WTC11 (cell line): ENCODE data around the gene CAMTA1. TPM values are rescaled to one million over a fixed set of nuclear protein-coding genes. Genes with fewer than 3 reads are reported as not detected.

ENCODE experiments used
- NR1H2 ChIP-seq: sonication (generic); formaldehyde crosslinking; IDR thresholded peaks from 2 replicates; pipeline ENCODE4 v1.9.0; 2021; ENCODE audit warnings: mild to moderate bottlenecking, moderate library complexity, missing genetic modification reagents
- ZSCAN18 ChIP-seq: fragments of 250-450 bp; sonication (Bioruptor Pico); IDR thresholded peaks from 2 replicates; pipeline ENCODE4 v2.1.2; 2022; ENCODE audit warnings: mild to moderate bottlenecking, moderate library complexity
- total RNA-seq: library from RNA; stranded (reverse); gene quantifications from 3 replicates; pipeline ENCODE4 v1.2.3, GENCODE V29; 2021

The CAMTA1 gene
- total RNA-seq, 1 experiment from 2014 or later: 86.4 TPM

- TF ChIP-seq NR1H2 (CRISPR knock-in tag) (no peak), ZSCAN18 (no peak)
These were observed 1028.6 kb downstream of the CAMTA1 start (continued) for GRCh38 chr1:7813677-7814373.

Other genes starting within 250 kb of the CAMTA1 start
- 36.0 to 37.4 TPM (median 37.4 TPM) in 3 replicates for gene NOL9, start 230.9 kb upstream of the CAMTA1 start, total RNA-seq
- 0.11 to 0.16 TPM in 2 of 3 replicates, not detected in the other for gene TAS1R1, start 230.1 kb upstream of the CAMTA1 start, total RNA-seq
- gene ZBTB48, start 205.5 kb upstream of the CAMTA1 start, total RNA-seq: 29.1 to 37.5 TPM (median 31.0 TPM) in 3 replicates
- 15.1 to 17.6 TPM (median 15.3 TPM) in 3 replicates for gene KLHL21, start 182.6 kb upstream of the CAMTA1 start, total RNA-seq
- gene PHF13, start 171.7 kb upstream of the CAMTA1 start, total RNA-seq: 39.6 to 40.0 TPM (median 40.0 TPM) in 3 replicates
- gene THAP3, start 160.6 kb upstream of the CAMTA1 start, total RNA-seq: 14.8 to 17.4 TPM (median 15.0 TPM) in 3 replicates
- 91.3 to 102 TPM (median 93.4 TPM) in 3 replicates for gene DNAJC11, start 83.6 kb upstream of the CAMTA1 start, total RNA-seq